ENCODE results near the gene SEMA5A. TPM values are rescaled to one million over a fixed set of nuclear protein-coding genes. Genes with fewer than 3 reads are reported as not detected.

SEMA5A gene
- total and polyA plus RNA-seq, 8 donors, result 18.2 to 29.5 (median 20.8) TPM

DNA sequence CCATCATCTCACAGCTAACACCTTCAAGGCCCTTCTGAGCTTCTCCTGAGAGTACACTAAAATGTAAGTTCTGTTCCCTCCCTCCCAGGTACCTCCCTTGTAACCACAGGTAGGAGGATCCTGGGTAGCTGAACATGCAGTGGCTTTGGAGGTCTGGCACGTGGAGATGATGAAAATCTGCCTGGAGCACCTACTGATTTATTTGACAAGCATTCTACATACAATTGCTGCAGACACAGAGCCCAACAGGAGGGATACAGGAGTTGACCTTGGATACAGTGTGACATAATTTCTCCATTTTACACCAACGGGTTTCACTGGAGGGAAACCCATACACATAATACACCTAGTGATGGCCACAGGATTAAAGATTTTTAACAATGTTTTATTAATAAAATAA, 478.7 kb downstream of the SEMA5A start:
- DNase-seq, result no peak
- H3K4me1 ChIP-seq, result no peaks in the 10 kb centered on the region
- no peaks in the 10 kb centered on the region for H3K36me3 ChIP-seq
- H3K4me3 ChIP-seq, result no peak overlapping the region
- no peak overlapping the region for H3K27ac ChIP-seq
- ATAC-seq, result no peak
- no peaks in the 10 kb centered on the region for H3K27me3 ChIP-seq
- TF ChIP-seq, protein P1, sequence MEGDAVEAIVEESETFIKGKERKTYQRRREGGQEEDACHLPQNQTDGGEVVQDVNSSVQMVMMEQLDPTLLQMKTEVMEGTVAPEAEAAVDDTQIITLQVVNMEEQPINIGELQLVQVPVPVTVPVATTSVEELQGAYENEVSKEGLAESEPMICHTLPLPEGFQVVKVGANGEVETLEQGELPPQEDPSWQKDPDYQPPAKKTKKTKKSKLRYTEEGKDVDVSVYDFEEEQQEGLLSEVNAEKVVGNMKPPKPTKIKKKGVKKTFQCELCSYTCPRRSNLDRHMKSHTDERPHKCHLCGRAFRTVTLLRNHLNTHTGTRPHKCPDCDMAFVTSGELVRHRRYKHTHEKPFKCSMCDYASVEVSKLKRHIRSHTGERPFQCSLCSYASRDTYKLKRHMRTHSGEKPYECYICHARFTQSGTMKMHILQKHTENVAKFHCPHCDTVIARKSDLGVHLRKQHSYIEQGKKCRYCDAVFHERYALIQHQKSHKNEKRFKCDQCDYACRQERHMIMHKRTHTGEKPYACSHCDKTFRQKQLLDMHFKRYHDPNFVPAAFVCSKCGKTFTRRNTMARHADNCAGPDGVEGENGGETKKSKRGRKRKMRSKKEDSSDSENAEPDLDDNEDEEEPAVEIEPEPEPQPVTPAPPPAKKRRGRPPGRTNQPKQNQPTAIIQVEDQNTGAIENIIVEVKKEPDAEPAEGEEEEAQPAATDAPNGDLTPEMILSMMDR (IDR thresholded peaks at IDR 0.05), result no peak
- H3K9me3 ChIP-seq, result no peaks in the 10 kb centered on the region
- intact Hi-C loops (cut with DNase I), result no loop called here

- H3K27me3 ChIP-seq, result no peaks in the 10 kb centered on the region
- TF ChIP-seq, protein P1 (IDR thresholded peaks at IDR 0.05), result no peak
- DNase-seq (no peak), ATAC-seq (no peak)
- H3K36me3 ChIP-seq, result no peaks in the 10 kb centered on the region
- no peaks in the 10 kb centered on the region for H3K9me3 ChIP-seq
- no peaks in the 10 kb centered on the region for H3K4me1 ChIP-seq
- H3K4me3 ChIP-seq, result no peak overlapping the region
- intact Hi-C loops (cut with DNase I), result no loop called here
- no peak overlapping the region for H3K27ac ChIP-seq
These were observed 479.5 kb downstream of the SEMA5A start for GRCh38 chr5:9066349-9066748.

GRCh38 chr5:9063615-9064245, 482.1 kb downstream of the SEMA5A start:
- DNase-seq, result no peak

GRCh38 chr5:9062873-9063272, 483.0 kb downstream of the SEMA5A start:
- Histone ChIP-seq H3K27me3 (no peaks in the 10 kb centered on the region), H3K36me3 (no peaks in the 10 kb centered on the region), H3K4me1 (no peaks in the 10 kb centered on the region), H3K4me3 (no peak overlapping the region), H3K27ac (peak overlapping the region in 1 of 2 donors; percentile 30), H3K9me3 (no peaks in the 10 kb centered on the region)
- DNase-seq, result no peak
- peak; percentile 11 for ATAC-seq
- TF ChIP-seq, protein P1 (IDR thresholded peaks at IDR 0.05), result no peak
- intact Hi-C loops (cut with DNase I), result no loop called here

More at GRCh38 chr5:9063615-9064245, 482.1 kb downstream of the SEMA5A start:
- Histone ChIP-seq H3K36me3 (no peaks in the 10 kb centered on the region), H3K4me3 (no peak overlapping the region), H3K4me1 (no peaks in the 10 kb centered on the region), H3K9me3 (no peaks in the 10 kb centered on the region), H3K27me3 (no peaks in the 10 kb centered on the region), H3K27ac (peak overlapping the region in 1 of 2 donors; percentile 30)
- intact Hi-C loops (cut with DNase I), result no loop called here
- TF ChIP-seq, protein P1 (IDR thresholded peaks at IDR 0.05), result no peak
- no peak for ATAC-seq

DNA sequence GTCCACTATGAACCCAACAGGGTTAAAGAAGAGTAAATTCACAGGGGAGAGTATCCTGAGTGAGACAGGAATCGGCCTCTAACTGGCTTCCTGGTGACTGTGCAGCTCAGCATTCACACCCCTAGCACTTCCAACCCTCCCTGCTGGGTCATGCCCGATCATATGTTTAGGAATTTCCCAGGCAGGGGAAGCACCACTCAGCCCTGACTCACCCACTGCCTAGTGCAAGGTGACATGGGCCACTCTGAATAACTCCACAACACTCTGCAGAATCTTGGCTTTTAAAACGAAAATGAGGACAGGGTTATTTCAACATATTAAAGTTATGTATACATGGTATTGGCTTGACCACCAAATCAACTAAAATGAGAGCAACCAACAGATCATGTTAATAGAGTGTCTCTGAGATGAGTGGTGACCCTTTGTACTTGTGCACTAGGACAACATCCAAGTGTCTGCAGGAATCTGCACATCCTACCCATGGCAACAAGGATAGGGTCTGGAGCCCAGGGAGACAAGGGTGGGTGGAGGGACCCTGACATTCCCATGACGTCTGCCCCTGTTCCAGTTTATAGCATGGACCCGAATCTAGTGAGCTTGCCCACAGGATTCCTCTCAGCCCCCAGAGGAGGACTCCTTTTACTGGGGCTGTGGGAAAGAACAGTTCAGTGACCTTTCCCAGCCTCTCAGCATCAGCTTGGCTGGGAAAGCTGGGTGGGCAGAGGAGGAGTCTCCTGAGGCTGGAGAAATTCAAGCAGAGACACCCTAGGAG, 485.8 kb downstream of the SEMA5A start:
- H3K27ac ChIP-seq, result peak overlapping the region; percentile 39 to 59
- no peak overlapping the region for H3K4me3 ChIP-seq
- peak; percentile 95 for ATAC-seq
- no peaks in the 10 kb centered on the region for H3K9me3 ChIP-seq
- no peaks in the 10 kb centered on the region for H3K27me3 ChIP-seq
- DNase-seq, result peak in 3 of 4 donors; percentile 49 to 90 (median 82)
- intact Hi-C loops (cut with DNase I), result no loop called here
- no peaks in the 10 kb centered on the region for H3K4me1 ChIP-seq
- H3K36me3 ChIP-seq, result no peaks in the 10 kb centered on the region
- TF ChIP-seq, protein P1 (IDR thresholded peaks at IDR 0.05), result no peak
